HepG2 (cell line): Measurements from ENCODE around the gene RGL1. TPM values are rescaled to one million over a fixed set of nuclear protein-coding genes. Genes with fewer than 3 reads are reported as not detected.

Source experiments
- AGO1 ChIP-seq: fragments of 200-400 bp; formaldehyde crosslinking; IDR thresholded peaks from 2 replicates; pipeline ENCODE4 v1.6.1; 2017; ENCODE audit warnings: mild to moderate bottlenecking, low read depth, low read length, moderate library complexity; ENCODE audit not compliant: poor library complexity, severe bottlenecking
- AGO2 ChIP-seq: fragments of 200-400 bp; formaldehyde crosslinking; optimal IDR thresholded peaks from 2 replicates; pipeline ENCODE3; 2017; ENCODE audit warnings: mild to moderate bottlenecking, low read depth, low read length, moderate library complexity
- BCL6 ChIP-seq: IDR thresholded peaks from 2 replicates; pipeline ENCODE4 v1.6.1; 2016; ENCODE audit warnings: missing genetic modification reagents, missing compliant biosample characterization
- GABPB1 ChIP-seq: IDR thresholded peaks from 2 replicates; pipeline ENCODE4 v1.6.1; 2016; ENCODE audit warnings: mild to moderate bottlenecking, missing genetic modification reagents, moderate library complexity, missing compliant biosample characterization
- GZF1 ChIP-seq: sonication (generic); formaldehyde crosslinking; IDR thresholded peaks from 2 replicates; pipeline ENCODE4 v1.5.1; 2020; ENCODE audit warnings: mild to moderate bottlenecking, missing genetic modification reagents
- HHEX ChIP-seq: IDR thresholded peaks from 2 replicates; pipeline ENCODE4 v1.6.1; 2016; ENCODE audit warnings: control low read depth
- POLR2G ChIP-seq: fragments of 200-400 bp; formaldehyde crosslinking; IDR thresholded peaks from 2 replicates; pipeline ENCODE4 v1.6.1; 2018; ENCODE audit warnings: mild to moderate bottlenecking, low read depth, low read length, moderate library complexity
- SMC3 ChIP-seq: IDR thresholded peaks from 2 replicates; pipeline ENCODE4 v1.6.1; 2011; ENCODE audit warnings: low read length, improper control_type of control experiment
- TCF12 ChIP-seq, 2 experiments: fragments of 450-650 bp in 1 of 2; sonication (generic) in 1 of 2; formaldehyde crosslinking in 1 of 2; IDR thresholded peaks; 2 replicates each; pipeline versions ENCODE4 v1.6.1 to v1.8.0; 2017 to 2022; ENCODE audit warnings: antibody characterized with exemption in 1 of 2, mild to moderate bottlenecking in 1 of 2, missing genetic modification reagents in 1 of 2, moderate library complexity in 1 of 2
- U2AF1 ChIP-seq: fragments of 200-400 bp; formaldehyde crosslinking; optimal IDR thresholded peaks from 2 replicates; pipeline ENCODE3; 2017; ENCODE audit warnings: mild to moderate bottlenecking, low read depth, low read length
- ZNF232 ChIP-seq: sonication (generic); formaldehyde crosslinking; IDR thresholded peaks from 2 replicates; pipeline ENCODE4 v1.4.0; 2020; ENCODE audit warnings: missing genetic modification reagents, borderline replicate concordance
- ZNF30 ChIP-seq: sonication (generic); formaldehyde crosslinking; IDR thresholded peaks from 2 replicates; pipeline ENCODE4 v1.5.0; 2020; ENCODE audit warnings: mild to moderate bottlenecking, missing genetic modification reagents
- ZNF329 ChIP-seq: sonication (generic); formaldehyde crosslinking; IDR thresholded peaks from 2 replicates; pipeline ENCODE4 v1.9.0; 2021; ENCODE audit warnings: low read depth, mild to moderate bottlenecking, missing genetic modification reagents
- ZNF441 ChIP-seq: sonication (generic); formaldehyde crosslinking; IDR thresholded peaks from 2 replicates; pipeline ENCODE4 v1.7.0; 2021; ENCODE audit warnings: missing genetic modification reagents, borderline replicate concordance
- ZNF562 ChIP-seq: sonication (generic); formaldehyde crosslinking; IDR thresholded peaks from 2 replicates; pipeline ENCODE4 v1.8.0; 2022; ENCODE audit warnings: missing genetic modification reagents, borderline replicate concordance
- polyA plus RNA-seq, 8 experiments: library from polyadenylated mRNA; depleted of rRNA in 3 of 8; stranded (reverse) in 7 of 8; unstranded in 1 of 8; fragments of >200 nt; fragmentation: Illumina TruSeq in 4 of 8; extraction: Trizol in 4 of 8; gene quantifications; 2 replicates each; pipeline versions ENCODE4 v1.2.1 to v1.2.3, GENCODE V29; 2011 to 2016; ENCODE audit warnings: low read depth in 4 of 8, missing spikeins in 1 of 8, mixed read lengths in 1 of 8; ENCODE audit not compliant: insufficient read depth in 1 of 8
- total RNA-seq, 5 experiments: library from RNA; depleted of rRNA; stranded (reverse); fragments of >200 nt; fragmentation: Illumina TruSeq; extraction: Trizol; gene quantifications; 2 replicates each; pipeline ENCODE4 v1.2.3, GENCODE V29; 2016; ENCODE audit warnings: low read depth in 1 of 5
- TF ChIP-seq, protein P1 (sequence below): sonication (generic); formaldehyde crosslinking; IDR thresholded peaks from 2 replicates; pipeline ENCODE4 v1.5.1; 2020; ENCODE audit warnings: missing genetic modification reagents, mild to moderate bottlenecking, borderline replicate concordance
- TF ChIP-seq, protein P2 (sequence below): sonication (generic); formaldehyde crosslinking; IDR thresholded peaks from 2 replicates; pipeline ENCODE4 v1.4.0; 2020; ENCODE audit warnings: mild to moderate bottlenecking, missing genetic modification reagents
- TF ChIP-seq, protein P3 (sequence below): sonication (generic); formaldehyde crosslinking; IDR thresholded peaks from 2 replicates; pipeline ENCODE4 v1.4.0; 2020; ENCODE audit warnings: low read depth, mild to moderate bottlenecking, missing genetic modification reagents
- TF ChIP-seq, protein P4 (sequence below): sonication (generic); formaldehyde crosslinking; IDR thresholded peaks from 2 replicates; pipeline ENCODE4 v1.5.0; 2020; ENCODE audit warnings: mild to moderate bottlenecking, missing genetic modification reagents
- TF ChIP-seq, protein P5 (sequence below): IDR thresholded peaks from 2 replicates; pipeline ENCODE4 v1.6.1; 2016; ENCODE audit warnings: missing compliant biosample characterization, missing genetic modification reagents, borderline replicate concordance

Gene RGL1
- total and polyA plus RNA-seq, 2 of the 13 experiments (the other 11 are each of a cell fraction or from before 2014, with no cell fraction given), result 3.5 to 4.7 TPM

DNA sequence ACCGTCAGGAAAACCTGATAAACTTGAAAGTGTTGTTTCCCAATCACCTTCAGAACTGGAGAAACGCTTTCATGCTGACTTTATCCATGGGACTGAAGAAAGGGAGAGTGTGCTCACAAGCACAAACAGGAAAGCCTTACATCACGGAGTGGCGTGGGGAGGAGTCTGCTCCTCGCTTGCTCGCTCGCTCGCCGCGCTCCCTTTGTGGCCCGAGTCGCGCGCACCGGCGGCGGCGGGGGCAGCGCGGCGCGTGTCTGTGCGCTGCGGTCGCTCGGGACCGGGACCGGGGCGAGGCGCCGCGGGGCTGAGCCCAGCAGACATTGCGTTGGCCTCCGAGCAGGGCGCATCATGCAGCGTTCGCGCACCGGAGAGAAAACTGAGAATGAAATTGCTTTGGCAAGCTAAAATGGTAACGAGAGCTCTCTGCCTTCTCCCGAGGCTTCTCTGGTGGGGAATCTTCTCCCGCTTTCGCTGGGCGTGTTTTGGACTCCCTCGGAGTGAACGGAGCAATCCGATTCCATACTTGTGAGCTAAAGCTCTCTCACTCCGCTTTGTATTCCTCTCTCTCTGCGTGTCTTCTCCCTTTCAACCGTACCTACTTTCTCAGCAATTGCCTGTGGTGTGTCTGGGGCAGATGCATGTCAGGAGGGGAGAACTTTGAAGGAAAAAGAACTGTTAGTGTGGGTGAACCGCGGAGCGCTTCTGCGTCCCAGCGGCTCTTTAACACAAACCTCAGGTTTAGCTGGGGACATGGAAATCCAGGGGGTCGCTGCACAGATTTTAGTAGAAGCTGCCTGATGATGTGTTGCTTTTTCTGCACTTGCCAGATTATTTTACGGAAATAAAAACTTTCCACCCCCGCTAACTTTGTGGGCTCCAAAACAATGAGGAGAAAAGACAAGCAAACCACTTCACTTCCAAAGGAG lies at the start of gene RGL1 (continued):
- TF ChIP-seq, protein P1, sequence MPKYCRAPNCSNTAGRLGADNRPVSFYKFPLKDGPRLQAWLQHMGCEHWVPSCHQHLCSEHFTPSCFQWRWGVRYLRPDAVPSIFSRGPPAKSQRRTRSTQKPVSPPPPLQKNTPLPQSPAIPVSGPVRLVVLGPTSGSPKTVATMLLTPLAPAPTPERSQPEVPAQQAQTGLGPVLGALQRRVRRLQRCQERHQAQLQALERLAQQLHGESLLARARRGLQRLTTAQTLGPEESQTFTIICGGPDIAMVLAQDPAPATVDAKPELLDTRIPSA, result no peak
- TF ChIP-seq ZNF30 (CRISPR knock-in tag) (no peak), GZF1 (no peak), BCL6 (CRISPR knock-in tag) (no peak), GABPB1 (peak; percentile 39; the same call in 1 of the 2 replicates), ZNF329 (0 out of 2 replicates have a peak, but pooled peaks have one; percentile 49), SMC3 (no peak; the same call in 1 of the 2 replicates), POLR2G (peak; percentile 52; the same call in 1 of the 2 replicates), U2AF1 (no peak), TCF12 (IDR thresholded peaks at IDR 0.05) (no peak), TCF12 (CRISPR knock-in tag; IDR thresholded peaks at IDR 0.05) (no peak), ZNF562 (no peak), ZNF441 (peak; percentile 41; the same call in 1 of the 2 replicates), AGO1 (no peak), HHEX (CRISPR knock-in tag) (no peak), ZNF232 (CRISPR knock-in tag) (no peak), AGO2 (no peak)
- TF ChIP-seq, protein P2, sequence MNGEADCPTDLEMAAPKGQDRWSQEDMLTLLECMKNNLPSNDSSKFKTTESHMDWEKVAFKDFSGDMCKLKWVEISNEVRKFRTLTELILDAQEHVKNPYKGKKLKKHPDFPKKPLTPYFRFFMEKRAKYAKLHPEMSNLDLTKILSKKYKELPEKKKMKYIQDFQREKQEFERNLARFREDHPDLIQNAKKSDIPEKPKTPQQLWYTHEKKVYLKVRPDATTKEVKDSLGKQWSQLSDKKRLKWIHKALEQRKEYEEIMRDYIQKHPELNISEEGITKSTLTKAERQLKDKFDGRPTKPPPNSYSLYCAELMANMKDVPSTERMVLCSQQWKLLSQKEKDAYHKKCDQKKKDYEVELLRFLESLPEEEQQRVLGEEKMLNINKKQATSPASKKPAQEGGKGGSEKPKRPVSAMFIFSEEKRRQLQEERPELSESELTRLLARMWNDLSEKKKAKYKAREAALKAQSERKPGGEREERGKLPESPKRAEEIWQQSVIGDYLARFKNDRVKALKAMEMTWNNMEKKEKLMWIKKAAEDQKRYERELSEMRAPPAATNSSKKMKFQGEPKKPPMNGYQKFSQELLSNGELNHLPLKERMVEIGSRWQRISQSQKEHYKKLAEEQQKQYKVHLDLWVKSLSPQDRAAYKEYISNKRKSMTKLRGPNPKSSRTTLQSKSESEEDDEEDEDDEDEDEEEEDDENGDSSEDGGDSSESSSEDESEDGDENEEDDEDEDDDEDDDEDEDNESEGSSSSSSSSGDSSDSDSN (CRISPR knock-in tag), result peak; percentile 66; the same call in 1 of the 2 replicates
- TF ChIP-seq, protein P3, sequence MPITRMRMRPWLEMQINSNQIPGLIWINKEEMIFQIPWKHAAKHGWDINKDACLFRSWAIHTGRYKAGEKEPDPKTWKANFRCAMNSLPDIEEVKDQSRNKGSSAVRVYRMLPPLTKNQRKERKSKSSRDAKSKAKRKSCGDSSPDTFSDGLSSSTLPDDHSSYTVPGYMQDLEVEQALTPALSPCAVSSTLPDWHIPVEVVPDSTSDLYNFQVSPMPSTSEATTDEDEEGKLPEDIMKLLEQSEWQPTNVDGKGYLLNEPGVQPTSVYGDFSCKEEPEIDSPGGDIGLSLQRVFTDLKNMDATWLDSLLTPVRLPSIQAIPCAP, result no peak
- TF ChIP-seq, protein P4, sequence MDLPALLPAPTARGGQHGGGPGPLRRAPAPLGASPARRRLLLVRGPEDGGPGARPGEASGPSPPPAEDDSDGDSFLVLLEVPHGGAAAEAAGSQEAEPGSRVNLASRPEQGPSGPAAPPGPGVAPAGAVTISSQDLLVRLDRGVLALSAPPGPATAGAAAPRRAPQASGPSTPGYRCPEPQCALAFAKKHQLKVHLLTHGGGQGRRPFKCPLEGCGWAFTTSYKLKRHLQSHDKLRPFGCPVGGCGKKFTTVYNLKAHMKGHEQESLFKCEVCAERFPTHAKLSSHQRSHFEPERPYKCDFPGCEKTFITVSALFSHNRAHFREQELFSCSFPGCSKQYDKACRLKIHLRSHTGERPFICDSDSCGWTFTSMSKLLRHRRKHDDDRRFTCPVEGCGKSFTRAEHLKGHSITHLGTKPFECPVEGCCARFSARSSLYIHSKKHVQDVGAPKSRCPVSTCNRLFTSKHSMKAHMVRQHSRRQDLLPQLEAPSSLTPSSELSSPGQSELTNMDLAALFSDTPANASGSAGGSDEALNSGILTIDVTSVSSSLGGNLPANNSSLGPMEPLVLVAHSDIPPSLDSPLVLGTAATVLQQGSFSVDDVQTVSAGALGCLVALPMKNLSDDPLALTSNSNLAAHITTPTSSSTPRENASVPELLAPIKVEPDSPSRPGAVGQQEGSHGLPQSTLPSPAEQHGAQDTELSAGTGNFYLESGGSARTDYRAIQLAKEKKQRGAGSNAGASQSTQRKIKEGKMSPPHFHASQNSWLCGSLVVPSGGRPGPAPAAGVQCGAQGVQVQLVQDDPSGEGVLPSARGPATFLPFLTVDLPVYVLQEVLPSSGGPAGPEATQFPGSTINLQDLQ (CRISPR knock-in tag), result peak; percentile 60; the same call in 1 of the 2 replicates
- TF ChIP-seq, protein P5, sequence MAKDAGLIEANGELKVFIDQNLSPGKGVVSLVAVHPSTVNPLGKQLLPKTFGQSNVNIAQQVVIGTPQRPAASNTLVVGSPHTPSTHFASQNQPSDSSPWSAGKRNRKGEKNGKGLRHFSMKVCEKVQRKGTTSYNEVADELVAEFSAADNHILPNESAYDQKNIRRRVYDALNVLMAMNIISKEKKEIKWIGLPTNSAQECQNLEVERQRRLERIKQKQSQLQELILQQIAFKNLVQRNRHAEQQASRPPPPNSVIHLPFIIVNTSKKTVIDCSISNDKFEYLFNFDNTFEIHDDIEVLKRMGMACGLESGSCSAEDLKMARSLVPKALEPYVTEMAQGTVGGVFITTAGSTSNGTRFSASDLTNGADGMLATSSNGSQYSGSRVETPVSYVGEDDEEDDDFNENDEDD (CRISPR knock-in tag), result peak; percentile 49; the same call in 1 of the 2 replicates
